SK-N-SH (cell line): ENCODE results near the gene TMEM25. TPM values are rescaled to one million over a fixed set of nuclear protein-coding genes. Genes with fewer than 3 reads are reported as not detected.

Experiments used
- CTCF ChIA-PET: fragments of 300-600, 350-600 bp; formaldehyde crosslinking; extraction: SDS; loops from one replicate; lab custom pipeline; 2021; lab: Yijun Ruan, JAX
- POLR2A ChIA-PET: fragments of 350-600 bp; sonication (Branson Sonifier 250); formaldehyde crosslinking; extraction: SDS; loops from one replicate; lab custom pipeline; 2020; ENCODE audit warnings: antibody characterized with exemption, inconsistent platforms; lab: Yijun Ruan, JAX
- DNase-seq: peaks from one replicate; pipeline ENCODE4 v3.0.0; 2012
- H2AFZ ChIP-seq: fragments of 200-600 bp; sonication (generic); 2 replicates; pipeline ENCODE4 v1.8.1; 2016; ENCODE audit warnings: antibody characterized with exemption, mild to moderate bottlenecking, low read depth
- H3F3A ChIP-seq: fragments of 200-600 bp; sonication (generic); replicated peaks from 2 replicates; pipeline ENCODE3; 2016; ENCODE audit warnings: antibody characterized with exemption, mild to moderate bottlenecking; ENCODE audit not compliant: insufficient read depth
- H3K27ac ChIP-seq, 2 experiments: fragments of 200-500 bp in 1 of 2; fragments of 200-600 bp in 1 of 2; sonication (Bioruptor generic) in 1 of 2; sonication (generic), shearing (Covaris generic) in 1 of 2; 2 replicates each; pipeline versions ENCODE4 v1.5.1 to v1.6.1; 2014 to 2016; ENCODE audit warnings: low read depth in 2 of 2, inconsistent platforms in 1 of 2, low read length in 1 of 2, mild to moderate bottlenecking in 1 of 2, mixed read lengths in 1 of 2
- H3K27me3 ChIP-seq: fragments of 200-600 bp; sonication (generic), shearing (Covaris generic); 2 replicates; pipeline ENCODE4 v1.6.1; 2016; ENCODE audit warnings: mixed run types; ENCODE audit not compliant: insufficient read depth
- H3K36me3 ChIP-seq, 2 experiments: fragments of 200-500 bp in 1 of 2; fragments of 200-600 bp in 1 of 2; sonication (Bioruptor generic) in 1 of 2; sonication (generic) in 1 of 2; replicated peaks in 1 of 2; 2 replicates each; pipeline versions ENCODE3 to v1.5.1; 2014 to 2016; ENCODE audit warnings: low read length in 1 of 2, mild to moderate bottlenecking in 1 of 2; ENCODE audit not compliant: insufficient read depth in 2 of 2, control insufficient read depth in 1 of 2
- H3K4me1 ChIP-seq, 2 experiments: fragments of 200-500 bp in 1 of 2; fragments of 200-600 bp in 1 of 2; sonication (Bioruptor generic) in 1 of 2; sonication (generic), shearing (Covaris generic) in 1 of 2; 2 replicates each; pipeline versions ENCODE4 v1.5.1 to v1.6.1; 2014 to 2016; ENCODE audit warnings: low read depth in 1 of 2, low read length in 1 of 2, mixed run types in 1 of 2; ENCODE audit not compliant: insufficient read depth in 2 of 2, control insufficient read depth in 1 of 2
- H3K4me2 ChIP-seq: fragments of 200-600 bp; sonication (generic), shearing (Covaris generic); 2 replicates; pipeline ENCODE4 v1.6.1; 2017; ENCODE audit warnings: mixed run types
- H3K4me3 ChIP-seq, 2 experiments: fragments of 200-500 bp in 1 of 2; fragments of 200-600 bp in 1 of 2; sonication (Bioruptor generic) in 1 of 2; sonication (generic), shearing (Covaris generic) in 1 of 2; 2 replicates each; pipeline versions ENCODE4 v1.5.1 to v1.8.1; 2014 to 2016; ENCODE audit warnings: low read depth in 2 of 2, inconsistent platforms in 1 of 2, low read length in 1 of 2, mild to moderate bottlenecking in 1 of 2, mixed read lengths in 1 of 2, moderate library complexity in 1 of 2
- H3K79me2 ChIP-seq: fragments of 200-600 bp; sonication (generic); 2 replicates; pipeline ENCODE4 v1.8.1; 2017; ENCODE audit warnings: mild to moderate bottlenecking; ENCODE audit not compliant: insufficient read depth
- H3K9ac ChIP-seq: fragments of 200-600 bp; sonication (generic); 2 replicates; pipeline ENCODE4 v1.6.1; 2017; ENCODE audit warnings: mixed run types
- H3K9me2 ChIP-seq: fragments of 200-600 bp; sonication (generic); 2 replicates; pipeline ENCODE4 v1.6.1; 2017; ENCODE audit warnings: mixed run types
- H3K9me3 ChIP-seq: fragments of 200-600 bp; sonication (generic); 2 replicates; pipeline ENCODE4 v1.6.1; 2017; ENCODE audit warnings: mixed run types, mild to moderate bottlenecking, moderate library complexity
- H4K20me1 ChIP-seq: fragments of 200-600 bp; sonication (generic); 2 replicates; pipeline ENCODE4 v1.6.1; 2017; ENCODE audit warnings: mild to moderate bottlenecking, mixed run types; ENCODE audit not compliant: insufficient read depth
- CHD2 ChIP-seq: fragments of 150-350 bp; IDR thresholded peaks from 2 replicates; pipeline ENCODE4 v1.6.1; 2018; ENCODE audit warnings: low read length; ENCODE audit not compliant: partially characterized antibody
- CTCF ChIP-seq: fragments of 200-600 bp; sonication (generic); IDR thresholded peaks from 2 replicates; pipeline ENCODE4 v1.6.1; 2017; ENCODE audit warnings: antibody characterized with exemption, mild to moderate bottlenecking, moderate library complexity
- ELF1 ChIP-seq: IDR thresholded peaks from 2 replicates; pipeline ENCODE4 v1.4.0; 2012
- EP300 ChIP-seq, 2 experiments: IDR thresholded peaks; 2 replicates each; pipeline versions ENCODE4 v1.4.0 to v1.6.1; 2012; ENCODE audit warnings: borderline replicate concordance in 1 of 2, low read depth in 1 of 2, low read length in 1 of 2
- FOSL2 ChIP-seq: IDR thresholded peaks from 2 replicates; pipeline ENCODE4 v1.4.0; 2012; ENCODE audit warnings: low read depth, mild to moderate bottlenecking, moderate library complexity, borderline replicate concordance
- FOXJ3 ChIP-seq: sonication (generic); formaldehyde crosslinking; IDR thresholded peaks from 2 replicates; pipeline ENCODE4 v1.5.1; 2020; ENCODE audit warnings: mild to moderate bottlenecking, missing genetic modification reagents
- GABPA ChIP-seq: IDR thresholded peaks from 2 replicates; pipeline ENCODE4 v1.4.0; 2012; ENCODE audit warnings: low read depth, mild to moderate bottlenecking
- JUND ChIP-seq: IDR thresholded peaks from 2 replicates; pipeline ENCODE4 v1.4.0; 2012
- MAX ChIP-seq: IDR thresholded peaks from 2 replicates; pipeline ENCODE4 v1.4.0; 2012; ENCODE audit warnings: low read depth
- NFIC ChIP-seq: IDR thresholded peaks from 2 replicates; pipeline ENCODE4 v1.4.0; 2012; ENCODE audit warnings: borderline replicate concordance
- NRF1 ChIP-seq: IDR thresholded peaks from 2 replicates; pipeline ENCODE4 v1.6.1; 2012; ENCODE audit warnings: low read depth, mild to moderate bottlenecking, low read length
- PBX3 ChIP-seq: IDR thresholded peaks from 2 replicates; pipeline ENCODE4; 2012
- POLR2AphosphoS5 ChIP-seq: IDR thresholded peaks from 2 replicates; pipeline ENCODE4 v1.6.1; 2012; ENCODE audit warnings: low read depth, low read length
- RAD21 ChIP-seq: IDR thresholded peaks from 2 replicates; pipeline ENCODE4 v1.6.1; 2012; ENCODE audit warnings: mild to moderate bottlenecking, low read length
- RCOR1 ChIP-seq: fragments of 150-350 bp; IDR thresholded peaks from 2 replicates; pipeline ENCODE4 v1.6.1; 2017; ENCODE audit warnings: antibody characterized with exemption, low read length
- RFX5 ChIP-seq: IDR thresholded peaks from 2 replicates; pipeline ENCODE4 v1.6.1; 2012; ENCODE audit warnings: mild to moderate bottlenecking, improper control_type of control experiment, low read length
- TAF1 ChIP-seq: IDR thresholded peaks from 2 replicates; pipeline ENCODE4 v1.6.1; 2012; ENCODE audit warnings: low read depth, mild to moderate bottlenecking, low read length, moderate library complexity, borderline replicate concordance
- TCF12 ChIP-seq: IDR thresholded peaks from 2 replicates; pipeline ENCODE4 v1.4.0; 2012
- USF2 ChIP-seq: fragments of 150-350 bp; IDR thresholded peaks from 2 replicates; pipeline ENCODE4 v1.6.1; 2017; ENCODE audit warnings: antibody characterized with exemption, low read length, low read depth, borderline replicate concordance
- ZBTB33 ChIP-seq: IDR thresholded peaks from 2 replicates; pipeline ENCODE4 v1.4.0; 2012; ENCODE audit warnings: low read depth, borderline replicate concordance
- WGBS: methylation state at CpG from one replicate; pipeline ENCODE4 v1.1.6; 2017; ENCODE audit warnings: low lambda C conversion rate; 5-methylcytosine and 5-hydroxymethylcytosine counted together
- polyA plus RNA-seq, 3 experiments: library from polyadenylated mRNA; depleted of rRNA; stranded (reverse); fragments of >200 nt; gene quantifications; 2 replicates each; pipeline ENCODE4 v1.2.3, GENCODE V29; 2012

TMEM25 gene
- polyA plus RNA-seq, 1 of the 3 experiments (the other 2 are of a cell fraction), result 30.0 TPM

- H3K9me2 ChIP-seq, result no peaks in the 10 kb centered on the region
- peaks cover 4% of the 10 kb centered on the region for H3F3A ChIP-seq
- DNase-seq, result no peak
- H3K9ac ChIP-seq, result no peak overlapping the region
- H2AFZ ChIP-seq, result no peak overlapping the region
- no peaks in the 10 kb centered on the region for H3K9me3 ChIP-seq
- no peak for TF ChIP-seq CTCF
- no peak for TF ChIP-seq GABPA
- TF ChIP-seq PBX3, result no peak
- no peak for TF ChIP-seq RCOR1
- no peak for TF ChIP-seq FOXJ3 (CRISPR knock-in tag)
- no peak for TF ChIP-seq EP300 (IDR thresholded peaks at IDR 0.05; ENCODE audit: borderline replicate concordance in 1 of 2, low read depth in 1 of 2, low read length in 1 of 2)
- no peak for TF ChIP-seq USF2
- TF ChIP-seq CHD2, result no peak
- TF ChIP-seq ZBTB33, result no peak
- TF ChIP-seq NRF1, result no peak
- no peak for TF ChIP-seq POLR2AphosphoS5
- no peak for TF ChIP-seq FOSL2
- TF ChIP-seq MAX, result no peak
- no peak for TF ChIP-seq ELF1
- TF ChIP-seq RAD21, result no peak
- no peak for TF ChIP-seq TCF12
- no peak for TF ChIP-seq TAF1
- no peak for TF ChIP-seq JUND
- no peak for TF ChIP-seq RFX5
- TF ChIP-seq NFIC, result no peak
- H3K27me3 ChIP-seq, result no peaks in the 10 kb centered on the region
- no peaks in the 10 kb centered on the region; the same call in 1 of the 2 replicates for H3K79me2 ChIP-seq
- H3K4me1 ChIP-seq, result peaks cover 4 to 18% of the 10 kb centered on the region in 2 experiments; a peak in 3 of 4 replicates
- no peak overlapping the region for H3K4me3 ChIP-seq
- CTCF ChIA-PET, result no interaction called here
- H3K36me3 ChIP-seq, result peaks cover 0 to 11% of the 10 kb centered on the region in 2 experiments
- H4K20me1 ChIP-seq, result no peaks in the 10 kb centered on the region
- H3K27ac ChIP-seq, result no peak overlapping the region
- no peak overlapping the region for H3K4me2 ChIP-seq
- POLR2A ChIA-PET, result no interaction called here
- WGBS, result 90% methylated on average over 14 of the region's 19 CpGs
These were observed 2.1 kb downstream of the TMEM25 start for GRCh38 chr11:118532852-118533768.
